Measurements from ENCODE around the gene CNTNAP3B. TPM values are rescaled to one million over a fixed set of nuclear protein-coding genes. Genes with fewer than 3 reads are reported as not detected.
"Not testable (repeated sequence)": the region's sequence is repeated elsewhere in the genome, so short reads cannot be mapped to it uniquely, and the experiment has no call there.

Gene CNTNAP3B
- total RNA-seq, 5 donors from 2014 or later (not counting 1 experiment from before 2014, with no cell fraction given), result 0.26 TPM; not detected in 4

GRCh38 chr9:41980271-41980670 is 149.0 kb downstream of the CNTNAP3B start:
- no CpG with 5 or more reads among the region's 2 CpGs for WGBS (ENCODE audit: insufficient coverage)
- H3K27ac ChIP-seq (ENCODE audit: low read length); H3K4me1 Mint-ChIP-seq; ATAC-seq (replicated peaks in 1 of 4); H3K27ac Mint-ChIP-seq; H3K36me3 Mint-ChIP-seq; H3K9me3 Mint-ChIP-seq; H3K4me1 ChIP-seq (ENCODE audit: control insufficient read depth in 1 of 2, extremely low read depth in 1 of 2, insufficient read depth in 2 of 2, low read length in 2 of 2); H3K4me3 ChIP-seq (ENCODE audit: control insufficient read depth in 1 of 2, extremely low read depth in 1 of 2, low read length in 1 of 2); H3K36me3 ChIP-seq (ENCODE audit: control insufficient read depth in 2 of 2, extremely low read depth in 1 of 2, insufficient read depth in 1 of 2, low read length in 1 of 2); CTCF ChIA-PET; POLR2A ChIA-PET; H3K4me3 Mint-ChIP-seq; H3K9me3 ChIP-seq; H3K27me3 Mint-ChIP-seq; H3K27me3 ChIP-seq (replicated peaks in 1 of 2; ENCODE audit: control insufficient read depth in 2 of 2, extremely low read depth in 1 of 2, insufficient read depth in 2 of 2, low read length in 1 of 2); DNase-seq: not testable (repeated sequence)

- H3K4me1 ChIP-seq (ENCODE audit: control insufficient read depth in 1 of 2, extremely low read depth in 1 of 2, insufficient read depth in 2 of 2, low read length in 2 of 2); H3K27ac ChIP-seq (ENCODE audit: low read length); ATAC-seq (replicated peaks in 1 of 4); H3K27me3 Mint-ChIP-seq; H3K27me3 ChIP-seq (replicated peaks in 1 of 2; ENCODE audit: control insufficient read depth in 2 of 2, extremely low read depth in 1 of 2, insufficient read depth in 2 of 2, low read length in 1 of 2); H3K36me3 ChIP-seq (ENCODE audit: control insufficient read depth in 2 of 2, extremely low read depth in 1 of 2, insufficient read depth in 1 of 2, low read length in 1 of 2); CTCF ChIA-PET; H3K4me3 ChIP-seq (ENCODE audit: control insufficient read depth in 1 of 2, extremely low read depth in 1 of 2, low read length in 1 of 2); POLR2A ChIA-PET; H3K9me3 Mint-ChIP-seq; H3K27ac Mint-ChIP-seq; DNase-seq; H3K9me3 ChIP-seq; H3K36me3 Mint-ChIP-seq; H3K4me3 Mint-ChIP-seq; H3K4me1 Mint-ChIP-seq: not testable (repeated sequence)
- WGBS (ENCODE audit: insufficient coverage), result no CpG with 5 or more reads among the region's 5 CpGs
Measured at GRCh38 chr9:41977965-41978600, 151.1 kb downstream of the CNTNAP3B start.

- DNase-seq; H3K27ac Mint-ChIP-seq; ATAC-seq (replicated peaks in 1 of 4); H3K27me3 ChIP-seq (replicated peaks in 1 of 2; ENCODE audit: control insufficient read depth in 2 of 2, extremely low read depth in 1 of 2, insufficient read depth in 2 of 2, low read length in 1 of 2); POLR2A ChIA-PET; H3K9me3 ChIP-seq; CTCF ChIA-PET; H3K4me3 ChIP-seq (ENCODE audit: control insufficient read depth in 1 of 2, extremely low read depth in 1 of 2, low read length in 1 of 2); H3K36me3 Mint-ChIP-seq; H3K4me1 Mint-ChIP-seq; H3K4me3 Mint-ChIP-seq; H3K4me1 ChIP-seq (ENCODE audit: control insufficient read depth in 1 of 2, extremely low read depth in 1 of 2, insufficient read depth in 2 of 2, low read length in 2 of 2); H3K27me3 Mint-ChIP-seq; H3K27ac ChIP-seq (ENCODE audit: low read length); H3K36me3 ChIP-seq (ENCODE audit: control insufficient read depth in 2 of 2, extremely low read depth in 1 of 2, insufficient read depth in 1 of 2, low read length in 1 of 2); H3K9me3 Mint-ChIP-seq: not testable (repeated sequence)
- 100% methylated on average over 1 of the region's 17 CpGs for WGBS (ENCODE audit: insufficient coverage)
Measured at GRCh38 chr9:41974906-41975305, 154.3 kb downstream of the CNTNAP3B start.

GRCh38 chr9:41953007-41953406 is 176.2 kb downstream of the CNTNAP3B start:
- CTCF ChIA-PET; H3K4me3 ChIP-seq (ENCODE audit: control insufficient read depth in 1 of 2, extremely low read depth in 1 of 2, low read length in 1 of 2); H3K27me3 Mint-ChIP-seq; ATAC-seq (replicated peaks in 1 of 4); H3K27ac Mint-ChIP-seq; H3K9me3 ChIP-seq; H3K4me3 Mint-ChIP-seq; H3K4me1 ChIP-seq (ENCODE audit: control insufficient read depth in 1 of 2, extremely low read depth in 1 of 2, insufficient read depth in 2 of 2, low read length in 2 of 2); H3K27me3 ChIP-seq (replicated peaks in 1 of 2; ENCODE audit: control insufficient read depth in 2 of 2, extremely low read depth in 1 of 2, insufficient read depth in 2 of 2, low read length in 1 of 2); DNase-seq; H3K9me3 Mint-ChIP-seq; H3K4me1 Mint-ChIP-seq; H3K36me3 Mint-ChIP-seq; H3K36me3 ChIP-seq (ENCODE audit: control insufficient read depth in 2 of 2, extremely low read depth in 1 of 2, insufficient read depth in 1 of 2, low read length in 1 of 2); H3K27ac ChIP-seq (ENCODE audit: low read length); POLR2A ChIA-PET: not testable (repeated sequence)
- 41% methylated on average over 35 of the region's 43 CpGs for WGBS (ENCODE audit: insufficient coverage)

GRCh38 chr9:41941738-41942137 is 187.5 kb downstream of the CNTNAP3B start:
- H3K27me3 Mint-ChIP-seq; H3K27me3 ChIP-seq (replicated peaks in 1 of 2; ENCODE audit: control insufficient read depth in 2 of 2, extremely low read depth in 1 of 2, insufficient read depth in 2 of 2, low read length in 1 of 2); H3K4me1 ChIP-seq (ENCODE audit: control insufficient read depth in 1 of 2, extremely low read depth in 1 of 2, insufficient read depth in 2 of 2, low read length in 2 of 2); H3K4me3 ChIP-seq (ENCODE audit: control insufficient read depth in 1 of 2, extremely low read depth in 1 of 2, low read length in 1 of 2); H3K9me3 ChIP-seq; H3K27ac Mint-ChIP-seq; ATAC-seq (replicated peaks in 1 of 4); H3K4me3 Mint-ChIP-seq; H3K9me3 Mint-ChIP-seq; CTCF ChIA-PET; H3K4me1 Mint-ChIP-seq; H3K36me3 ChIP-seq (ENCODE audit: control insufficient read depth in 2 of 2, extremely low read depth in 1 of 2, insufficient read depth in 1 of 2, low read length in 1 of 2); H3K27ac ChIP-seq (ENCODE audit: low read length); H3K36me3 Mint-ChIP-seq; DNase-seq; POLR2A ChIA-PET: not testable (repeated sequence)
- no CpG with 5 or more reads among the region's 3 CpGs for WGBS (ENCODE audit: insufficient coverage)

- H3K36me3 Mint-ChIP-seq; H3K4me3 ChIP-seq (ENCODE audit: control insufficient read depth in 1 of 2, extremely low read depth in 1 of 2, low read length in 1 of 2); H3K27me3 ChIP-seq (replicated peaks in 1 of 2; ENCODE audit: control insufficient read depth in 2 of 2, extremely low read depth in 1 of 2, insufficient read depth in 2 of 2, low read length in 1 of 2); H3K4me3 Mint-ChIP-seq; H3K9me3 Mint-ChIP-seq; H3K27ac ChIP-seq (ENCODE audit: low read length); POLR2A ChIA-PET; H3K36me3 ChIP-seq (ENCODE audit: control insufficient read depth in 2 of 2, extremely low read depth in 1 of 2, insufficient read depth in 1 of 2, low read length in 1 of 2); H3K27ac Mint-ChIP-seq; CTCF ChIA-PET; H3K4me1 Mint-ChIP-seq; DNase-seq; H3K27me3 Mint-ChIP-seq; H3K9me3 ChIP-seq; H3K4me1 ChIP-seq (ENCODE audit: control insufficient read depth in 1 of 2, extremely low read depth in 1 of 2, insufficient read depth in 2 of 2, low read length in 2 of 2); ATAC-seq (replicated peaks in 1 of 4): not testable (repeated sequence)
Measured at GRCh38 chr9:41938143-41938542, 191.1 kb downstream of the CNTNAP3B start.

GRCh38 chr9:41935727-41936126 is 193.5 kb downstream of the CNTNAP3B start:
- no CpG with 5 or more reads among the region's 3 CpGs for WGBS (ENCODE audit: insufficient coverage)
- H3K9me3 Mint-ChIP-seq; H3K4me1 Mint-ChIP-seq; H3K27ac Mint-ChIP-seq; POLR2A ChIA-PET; H3K4me1 ChIP-seq (ENCODE audit: control insufficient read depth in 1 of 2, extremely low read depth in 1 of 2, insufficient read depth in 2 of 2, low read length in 2 of 2); CTCF ChIA-PET; H3K27me3 Mint-ChIP-seq; H3K4me3 ChIP-seq (ENCODE audit: control insufficient read depth in 1 of 2, extremely low read depth in 1 of 2, low read length in 1 of 2); DNase-seq; H3K9me3 ChIP-seq; H3K27me3 ChIP-seq (replicated peaks in 1 of 2; ENCODE audit: control insufficient read depth in 2 of 2, extremely low read depth in 1 of 2, insufficient read depth in 2 of 2, low read length in 1 of 2); H3K4me3 Mint-ChIP-seq; H3K36me3 ChIP-seq (ENCODE audit: control insufficient read depth in 2 of 2, extremely low read depth in 1 of 2, insufficient read depth in 1 of 2, low read length in 1 of 2); ATAC-seq (replicated peaks in 1 of 4); H3K36me3 Mint-ChIP-seq; H3K27ac ChIP-seq (ENCODE audit: low read length): not testable (repeated sequence)
